H1 (cell line): ENCODE data around the gene APOBR. TPM values are rescaled to one million over a fixed set of nuclear protein-coding genes. Genes with fewer than 3 reads are reported as not detected.

Experiments
- CTCF ChIA-PET: fragments of 300-600 bp; sonication (Branson Sonifier 250); formaldehyde crosslinking; loops from one replicate; lab custom pipeline; 2021; ENCODE audit not compliant: partially characterized antibody; lab: Charles Lee
- POLR2A ChIA-PET: fragments of 300-600 bp; sonication (Branson Sonifier 250); formaldehyde crosslinking; loops from one replicate; lab custom pipeline; 2021; ENCODE audit warnings: inconsistent platforms; ENCODE audit not compliant: partially characterized antibody; lab: Charles Lee
- DNase-seq, 2 experiments: peaks; one replicate each; pipeline versions ENCODE4 v3.0.0 to v3.0.0-alpha.2; 2010 to 2022; ENCODE audit warnings: low spot score in 2 of 2, low read depth in 1 of 2, mixed read lengths in 1 of 2
- FAIRE-seq: peaks from 2 replicates; lab custom pipeline; 2011; peaks lifted over from hg19 to GRCh38; lab: Jason Lieb, UNC
- H2AFZ ChIP-seq: 2 replicates; pipeline ENCODE4 v1.8.1; 2012; ENCODE audit warnings: low read length, inconsistent platforms
- H2AK5ac ChIP-seq: 2 replicates; pipeline ENCODE4 v1.6.1; 2013; ENCODE audit warnings: low read depth, low read length
- H2BK120ac ChIP-seq: replicated peaks from 2 replicates; pipeline ENCODE3; 2013; ENCODE audit warnings: low read depth, low read length, inconsistent platforms
- H2BK12ac ChIP-seq: 2 replicates; pipeline ENCODE4 v1.6.1; 2013; ENCODE audit warnings: low read depth, low read length
- H2BK15ac ChIP-seq: 2 replicates; pipeline ENCODE4 v1.6.1; 2013; ENCODE audit warnings: low read length
- H2BK20ac ChIP-seq: 2 replicates; pipeline ENCODE4 v1.6.1; 2013; ENCODE audit warnings: low read length
- H2BK5ac ChIP-seq: 2 replicates; pipeline ENCODE4 v1.6.1; 2013; ENCODE audit warnings: low read depth, low read length
- H3K14ac ChIP-seq: 2 replicates; pipeline ENCODE4 v1.6.1; 2013; ENCODE audit warnings: inconsistent platforms; ENCODE audit not compliant: insufficient read length
- H3K18ac ChIP-seq: 2 replicates; pipeline ENCODE4 v1.6.1; 2013; ENCODE audit warnings: low read length; ENCODE audit errors: extremely low read depth
- H3K23ac ChIP-seq: 2 replicates; pipeline ENCODE4 v1.6.1; 2013; ENCODE audit warnings: inconsistent platforms; ENCODE audit not compliant: insufficient read length
- H3K23me2 ChIP-seq: 2 replicates; pipeline ENCODE4 v1.6.1; 2013; ENCODE audit warnings: low read depth, low read length
- H3K27ac ChIP-seq: 2 replicates; pipeline ENCODE4 v1.6.1; 2011; ENCODE audit warnings: low read depth, low read length, inconsistent platforms
- H3K27me3 ChIP-seq, 4 experiments: replicated peaks in 1 of 4; 1 replicate in 1 of 4; 2 replicates in 3 of 4; pipeline versions ENCODE4 v1.6.1 to v1.8.1; 2011 to 2013; ENCODE audit warnings: low read length in 3 of 4, mild to moderate bottlenecking in 3 of 4, inconsistent platforms in 2 of 4, mixed read lengths in 2 of 4, moderate library complexity in 1 of 4; ENCODE audit not compliant: control insufficient read depth in 3 of 4, insufficient read depth in 3 of 4; ENCODE audit errors: extremely low read depth in 1 of 4
- H3K36me3 ChIP-seq, 4 experiments: 2 replicates each; pipeline versions ENCODE4 v1.6.1 to v1.8.1; 2011 to 2013; ENCODE audit warnings: mild to moderate bottlenecking in 4 of 4, low read length in 3 of 4, moderate library complexity in 2 of 4, control low read depth in 1 of 4, inconsistent platforms in 1 of 4; ENCODE audit not compliant: insufficient read depth in 4 of 4, control insufficient read depth in 2 of 4
- H3K4ac ChIP-seq: replicated peaks from 2 replicates; pipeline ENCODE3; 2013; ENCODE audit warnings: low read length, low read depth, mixed read lengths, inconsistent platforms; ENCODE audit not compliant: insufficient read length
- H3K4me1 ChIP-seq, 4 experiments: replicated peaks in 1 of 4; 1 replicate in 1 of 4; 2 replicates in 3 of 4; pipeline versions ENCODE4 v1.6.1 to v1.8.1; 2011 to 2013; ENCODE audit warnings: low read length in 3 of 4, inconsistent platforms in 2 of 4, mixed read lengths in 1 of 4; ENCODE audit not compliant: insufficient read depth in 4 of 4, control insufficient read depth in 3 of 4
- H3K4me2 ChIP-seq, 2 experiments: 2 replicates each; pipeline versions ENCODE4 v1.6.1 to v1.8.1; 2011 to 2013; ENCODE audit warnings: low read depth in 2 of 2, low read length in 2 of 2, control low read depth in 1 of 2, inconsistent platforms in 1 of 2, mild to moderate bottlenecking in 1 of 2; ENCODE audit not compliant: insufficient read depth in 1 of 2
- H3K4me3 ChIP-seq, 4 experiments: fragments of 200-600, 300-600 bp in 1 of 4; sonication (generic), shearing (Covaris generic), sonication (Bioruptor Twin) in 1 of 4; 2 replicates each; pipeline versions ENCODE4 v1.5.1 to v1.8.1; 2011 to 2016; ENCODE audit warnings: low read length in 4 of 4, low read depth in 3 of 4, control low read depth in 2 of 4, inconsistent platforms in 2 of 4, mild to moderate bottlenecking in 2 of 4, mixed read lengths in 1 of 4, moderate library complexity in 1 of 4; ENCODE audit not compliant: insufficient read depth in 2 of 4; ENCODE audit errors: extremely low read depth in 1 of 4
- H3K56ac ChIP-seq: replicated peaks from 2 replicates; pipeline ENCODE3; 2013; ENCODE audit warnings: low read depth, mild to moderate bottlenecking, mixed read lengths, low read length, inconsistent platforms; ENCODE audit not compliant: insufficient read length
- H3K79me1 ChIP-seq: 2 replicates; pipeline ENCODE4 v1.6.1; 2013; ENCODE audit warnings: low read depth, low read length, control low read depth
- H3K79me2 ChIP-seq, 2 experiments: 2 replicates each; pipeline versions ENCODE4 v1.6.1 to v1.8.1; 2012 to 2013; ENCODE audit warnings: low read length in 2 of 2, mild to moderate bottlenecking in 2 of 2, inconsistent platforms in 1 of 2; ENCODE audit not compliant: insufficient read depth in 2 of 2, control insufficient read depth in 1 of 2
- H3K9ac ChIP-seq, 4 experiments: replicated peaks in 1 of 4; 1 replicate in 1 of 4; 2 replicates in 3 of 4; pipeline versions ENCODE4 v1.6.1 to v1.8.1; 2011 to 2013; ENCODE audit warnings: low read depth in 3 of 4, low read length in 3 of 4, control low read depth in 2 of 4, mild to moderate bottlenecking in 2 of 4, moderate library complexity in 2 of 4, inconsistent platforms in 1 of 4; ENCODE audit errors: extremely low read depth in 1 of 4
- H3K9me3 ChIP-seq, 2 experiments: 2 replicates each; pipeline versions ENCODE4 v1.6.1 to v1.8.1; 2012 to 2013; ENCODE audit warnings: mild to moderate bottlenecking in 2 of 2, moderate library complexity in 2 of 2, control low read depth in 1 of 2, inconsistent platforms in 1 of 2, low read depth in 1 of 2, low read length in 1 of 2, mixed read lengths in 1 of 2; ENCODE audit not compliant: insufficient read depth in 2 of 2
- H4K20me1 ChIP-seq, 2 experiments: replicated peaks in 1 of 2; 2 replicates each; pipeline versions ENCODE3 to v1.8.1; 2011 to 2013; ENCODE audit warnings: inconsistent platforms in 2 of 2, low read length in 2 of 2, mild to moderate bottlenecking in 1 of 2; ENCODE audit not compliant: insufficient read depth in 2 of 2, control insufficient read depth in 1 of 2
- H4K5ac ChIP-seq: 2 replicates; pipeline ENCODE4 v1.6.1; 2013; ENCODE audit warnings: low read length, low read depth, mixed read lengths, inconsistent platforms; ENCODE audit not compliant: insufficient read length
- H4K8ac ChIP-seq: 2 replicates; pipeline ENCODE4 v1.8.0; 2013; ENCODE audit warnings: mild to moderate bottlenecking, moderate library complexity, low read length, inconsistent platforms; ENCODE audit not compliant: insufficient read depth; ENCODE audit errors: extremely low read depth
- H4K91ac ChIP-seq: replicated peaks from 2 replicates; pipeline ENCODE3; 2013; ENCODE audit warnings: low read length, mixed read lengths, inconsistent platforms; ENCODE audit not compliant: insufficient read length
- CHD2 ChIP-seq: IDR thresholded peaks from 2 replicates; pipeline ENCODE4 v1.6.1; 2012; ENCODE audit warnings: low read length, improper control_type of control experiment
- CREB1 ChIP-seq: IDR thresholded peaks from 2 replicates; pipeline ENCODE4 v1.6.1; 2012; ENCODE audit warnings: inconsistent platforms
- CTBP2 ChIP-seq: IDR thresholded peaks from 2 replicates; pipeline ENCODE4 v1.7.0; 2011; ENCODE audit warnings: borderline replicate concordance, mild to moderate bottlenecking, moderate library complexity, mixed read lengths, low read length; ENCODE audit not compliant: insufficient read depth, insufficient read length
- E2F6 ChIP-seq: IDR thresholded peaks from 2 replicates; pipeline ENCODE4 v1.6.1; 2012; ENCODE audit warnings: inconsistent platforms
- JUND ChIP-seq: IDR thresholded peaks from 2 replicates; pipeline ENCODE4 v1.6.1; 2011; ENCODE audit warnings: mild to moderate bottlenecking, improper control_type of control experiment, low read length
- KDM1A ChIP-seq: fragments of 200-600, 300-600 bp; sonication (generic); IDR thresholded peaks from 2 replicates; pipeline ENCODE4 v1.7.1; 2016; ENCODE audit warnings: mild to moderate bottlenecking, low read length, borderline replicate concordance
- MAFK ChIP-seq: IDR thresholded peaks from 2 replicates; pipeline ENCODE4 v1.6.1; 2012; ENCODE audit warnings: low read depth, mild to moderate bottlenecking, improper control_type of control experiment, low read length
- NANOG ChIP-seq: IDR thresholded peaks from 2 replicates; pipeline ENCODE4 v1.6.1; 2011; ENCODE audit warnings: low read length, low read depth, mild to moderate bottlenecking, inconsistent platforms; ENCODE audit not compliant: insufficient read depth, poor library complexity, severe bottlenecking
- SIN3A ChIP-seq, 2 experiments: IDR thresholded peaks in 1 of 2; conservative IDR thresholded peaks in 1 of 2; 2 replicates each; pipeline ENCODE4 v1.6.1; 2011 to 2012; ENCODE audit warnings: low read length in 2 of 2, improper control_type of control experiment in 1 of 2, low read depth in 1 of 2, mild to moderate bottlenecking in 1 of 2
- SIRT6 ChIP-seq: IDR thresholded peaks from one replicate; pipeline ENCODE4 v1.7.1; 2012; ENCODE audit warnings: low read length, inconsistent platforms
- SRF ChIP-seq: IDR thresholded peaks from 2 replicates; pipeline ENCODE4 v1.6.1; 2011; ENCODE audit warnings: mild to moderate bottlenecking, low read depth, low read length, moderate library complexity
- TCF12 ChIP-seq: IDR thresholded peaks from 2 replicates; pipeline ENCODE4 v1.6.1; 2011; ENCODE audit warnings: low read depth, mild to moderate bottlenecking, low read length
- WGBS, 2 experiments: shearing (Covaris generic) in 1 of 2; methylation state at CpG; one replicate each; pipeline versions ENCODE4 v1.1.6 to v1.1.7; 2013 to 2015; ENCODE audit warnings: low lambda C conversion rate in 2 of 2, mixed read lengths in 2 of 2, inconsistent platforms in 1 of 2, low coverage in 1 of 2, missing lambda C conversion rate in 1 of 2; ENCODE audit not compliant: insufficient replicate concordance in 2 of 2, insufficient coverage in 1 of 2, insufficient read length in 1 of 2; ENCODE audit errors: extremely low coverage in 1 of 2, missing lambda C conversion rate in 1 of 2; 5-methylcytosine and 5-hydroxymethylcytosine counted together
- polyA plus RNA-seq, 7 experiments: library from polyadenylated mRNA; depleted of rRNA in 3 of 7; stranded (reverse) in 5 of 7; unstranded in 2 of 7; fragments of >200 nt in 5 of 7; fragments of 200-250 nt in 2 of 7; gene quantifications; 1 replicate in 5 of 7; 2 replicates in 1 of 7; 4 replicates in 1 of 7; pipeline versions ENCODE4 v1.2.1 to v1.2.3, GENCODE V29; 2011 to 2013; ENCODE audit warnings: missing spikeins in 2 of 7, mixed read lengths in 2 of 7
- total RNA-seq: library from RNA; stranded (reverse); fragmentation: NEBNext Ultra II Directional; extraction: Animal tissue kit (Norgen Biotek cat#: 25700); gene quantifications from 2 replicates; pipeline ENCODE4 v1.2.1, GENCODE V29; 2021

Gene APOBR
- total and polyA plus RNA-seq, 2 of the 8 experiments (the other 6 are each of a cell fraction or from before 2014, with no cell fraction given): not detected

GRCh38 chr16:28527985-28528384 is 33.5 kb downstream of the APOBR start:
- FAIRE-seq (no peak), DNase-seq (no peak)
- no peak overlapping the region for H2AK5ac ChIP-seq
- no peaks in the 10 kb centered on the region for H3K23me2 ChIP-seq
- no peak overlapping the region for H2BK12ac ChIP-seq
- no peaks in the 10 kb centered on the region for H3K36me3 ChIP-seq
- H2BK20ac ChIP-seq: no peak overlapping the region
- no peak overlapping the region for H3K4me2 ChIP-seq
- H2BK15ac ChIP-seq: no peak overlapping the region
- no peaks in the 10 kb centered on the region for H3K9me3 ChIP-seq
- CTCF ChIA-PET: no interaction called here
- H3K18ac ChIP-seq: no peak overlapping the region
- no peak overlapping the region for H4K5ac ChIP-seq
- H3K9ac ChIP-seq: no peak overlapping the region
- H4K91ac ChIP-seq: no peak overlapping the region
- H4K20me1 ChIP-seq: no peaks in the 10 kb centered on the region
- no peak overlapping the region for H4K8ac ChIP-seq
- H3K4me3 ChIP-seq: no peak overlapping the region
- no peak overlapping the region for H3K14ac ChIP-seq
- no peaks in the 10 kb centered on the region for H3K79me2 ChIP-seq
- TF ChIP-seq NANOG: no peak
- TF ChIP-seq JUND: no peak
- no peak for TF ChIP-seq E2F6
- TF ChIP-seq CHD2: no peak
- TF ChIP-seq SIN3A (conservative IDR thresholded peaks at IDR 0.05 in 1 of 2, IDR thresholded peaks at IDR 0.05 in 1 of 2; ENCODE audit: low read depth in 1 of 2, low read length in 2 of 2): no peak
- no peak for TF ChIP-seq KDM1A
- TF ChIP-seq SRF: no peak
- TF ChIP-seq CTBP2: no peak
- TF ChIP-seq SIRT6: no peak
- TF ChIP-seq MAFK: no peak
- TF ChIP-seq TCF12: no peak
- no peak for TF ChIP-seq CREB1
- H2AFZ ChIP-seq: no peak overlapping the region
- no peak overlapping the region for H3K27ac ChIP-seq
- no peak overlapping the region for H3K56ac ChIP-seq
- H3K27me3 ChIP-seq: no peaks in the 10 kb centered on the region
- no peak overlapping the region for H2BK5ac ChIP-seq
- no peaks in the 10 kb centered on the region for H3K4me1 ChIP-seq
- H2BK120ac ChIP-seq: no peak overlapping the region
- no peak overlapping the region for H3K4ac ChIP-seq
- WGBS, 2 experiments: 83% methylated on average over 5 of the region's 5 CpGs; no CpG with 5 or more reads in 1 of the 2 experiments
- POLR2A ChIA-PET: interaction anchor here (1.0 kb wide), 1 partner anchor 26 kb away, joined by 4 read pairs; the partner anchor contains the start of gene SGF29
- H3K79me1 ChIP-seq: no peaks in the 10 kb centered on the region
- H3K23ac ChIP-seq: no peak overlapping the region
